GM15510 (cell line): ENCODE results near the gene NAGK.

Source experiments
- POLR2A ChIP-seq: IDR thresholded peaks from 3 replicates; pipeline ENCODE4 v1.6.1; 2011; ENCODE audit warnings: borderline replicate concordance; ENCODE audit not compliant: insufficient read length; ENCODE audit errors: extremely low read depth

The NAGK gene

DNA sequence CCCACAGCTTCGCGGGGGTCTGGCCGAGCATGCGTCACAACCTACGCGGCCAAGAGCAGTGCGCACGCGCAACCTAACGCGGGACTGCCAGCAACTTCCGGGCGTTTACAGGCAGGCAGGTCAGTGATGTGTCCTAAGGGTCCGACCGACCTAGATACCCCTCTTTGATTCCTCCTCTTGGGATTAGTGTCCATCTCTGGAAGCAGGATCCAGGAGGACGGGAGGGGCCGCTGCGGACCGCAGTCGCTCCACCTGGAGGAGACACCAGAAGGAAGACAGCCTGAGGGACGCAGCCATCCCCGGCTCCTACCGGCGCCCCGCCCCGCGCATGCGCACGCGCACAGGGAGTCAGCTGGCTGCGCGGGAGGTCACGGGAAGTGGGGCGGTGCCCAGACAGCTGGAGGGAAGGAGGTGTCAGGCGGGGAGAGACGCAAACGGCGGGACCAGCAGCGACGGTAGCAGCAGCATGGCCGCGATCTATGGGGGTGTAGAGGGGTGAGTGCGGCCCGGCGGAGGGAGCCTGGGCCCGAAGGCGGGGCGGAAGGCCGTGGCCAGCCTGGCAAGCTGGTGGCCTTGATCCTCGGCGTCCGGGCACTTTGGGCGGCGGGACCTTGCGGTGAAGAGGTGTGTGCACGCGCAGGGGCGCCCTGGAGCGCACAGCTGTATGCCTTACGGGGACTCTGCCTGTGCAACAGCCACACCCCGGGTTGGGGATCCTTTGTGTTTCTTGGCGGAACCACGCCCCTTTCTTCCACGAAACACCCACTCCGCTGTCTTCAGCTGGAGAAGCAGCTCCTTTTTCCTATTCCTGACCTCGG is at the start of gene NAGK:
NAGK (plus strand) TSS at position 431 of the 818 bp plus-strand sequence; CDS start at position 467, 36 bp downstream.
- TF ChIP-seq POLR2A, result peak; percentile 99

DNA sequence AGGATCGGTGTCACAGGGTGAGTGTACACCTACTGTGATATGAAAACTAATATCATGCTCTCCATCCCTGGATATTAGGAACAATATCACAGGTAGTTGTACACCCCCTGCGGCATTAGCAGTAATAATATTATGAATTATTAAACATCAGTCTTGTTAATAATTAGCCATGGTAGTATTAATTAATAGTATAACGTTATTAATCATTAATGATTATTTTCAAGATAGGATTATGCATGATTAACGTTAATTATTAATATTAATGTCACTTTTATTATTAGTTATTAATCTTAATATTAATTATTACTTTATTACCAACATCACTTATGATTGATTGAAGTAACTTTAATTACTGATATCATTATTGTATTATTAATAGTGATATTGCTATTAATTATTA is 26.2 kb upstream of the NAGK start:
- TF ChIP-seq POLR2A, result no peak

DNA sequence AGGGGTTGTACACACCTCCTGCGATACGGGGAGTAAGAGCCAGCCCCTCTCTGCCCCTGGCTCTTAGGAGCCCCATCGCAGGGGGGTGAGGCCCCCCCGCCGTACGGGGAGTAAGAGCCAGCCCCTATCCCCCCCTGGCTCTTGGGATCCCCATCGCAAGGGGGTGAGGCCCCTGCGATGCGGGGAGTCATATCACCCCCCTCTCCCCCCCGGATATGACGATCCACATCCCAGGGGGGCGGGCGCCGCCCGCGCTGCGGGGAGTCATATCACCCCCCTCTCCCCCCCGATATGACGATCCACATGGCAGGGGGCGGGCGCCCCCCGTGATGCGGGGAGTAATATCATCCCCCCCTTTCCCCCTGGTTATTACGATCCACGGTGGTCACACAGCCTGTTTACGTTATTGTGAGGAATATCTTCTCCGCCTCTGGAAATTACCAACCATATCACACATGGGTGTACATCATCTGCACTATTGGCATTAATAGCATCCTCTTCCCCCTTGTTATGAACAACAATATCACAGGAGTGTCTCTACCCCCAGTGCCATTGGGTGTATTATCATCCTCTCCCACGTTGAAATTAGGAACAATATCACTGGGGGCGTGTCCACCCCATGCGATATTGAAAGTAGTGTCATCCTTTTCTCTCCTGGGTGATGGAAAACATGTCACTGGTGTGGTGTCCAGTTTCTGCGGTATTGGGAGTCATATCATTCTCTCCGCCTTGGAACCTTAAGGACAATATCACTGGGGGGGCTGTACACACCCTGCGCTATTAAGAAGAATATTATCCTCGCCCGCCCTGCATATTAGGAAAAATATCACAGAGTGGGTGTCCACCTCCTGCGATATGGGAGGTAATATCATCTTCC is 24.7 kb upstream of the NAGK start:
- no peak for TF ChIP-seq POLR2A

DNA sequence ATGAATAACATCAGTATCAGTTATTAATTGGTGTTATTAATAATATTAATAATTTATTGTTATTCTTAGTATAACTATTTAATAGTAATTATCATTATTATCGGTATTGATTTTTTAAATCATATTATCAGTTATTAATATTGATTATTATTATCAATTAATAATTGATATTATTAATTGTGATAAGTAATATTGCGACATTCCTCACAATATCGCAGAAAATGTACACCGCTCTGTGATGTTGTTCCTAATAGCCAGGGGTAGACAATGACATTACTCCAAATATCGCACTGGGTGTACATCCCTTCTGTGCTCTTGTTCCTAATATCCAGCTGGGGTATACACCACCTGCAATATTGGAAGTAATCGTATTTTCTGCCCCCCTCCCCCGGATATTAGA is 23.3 kb upstream of the NAGK start:
- no peak for TF ChIP-seq POLR2A

DNA sequence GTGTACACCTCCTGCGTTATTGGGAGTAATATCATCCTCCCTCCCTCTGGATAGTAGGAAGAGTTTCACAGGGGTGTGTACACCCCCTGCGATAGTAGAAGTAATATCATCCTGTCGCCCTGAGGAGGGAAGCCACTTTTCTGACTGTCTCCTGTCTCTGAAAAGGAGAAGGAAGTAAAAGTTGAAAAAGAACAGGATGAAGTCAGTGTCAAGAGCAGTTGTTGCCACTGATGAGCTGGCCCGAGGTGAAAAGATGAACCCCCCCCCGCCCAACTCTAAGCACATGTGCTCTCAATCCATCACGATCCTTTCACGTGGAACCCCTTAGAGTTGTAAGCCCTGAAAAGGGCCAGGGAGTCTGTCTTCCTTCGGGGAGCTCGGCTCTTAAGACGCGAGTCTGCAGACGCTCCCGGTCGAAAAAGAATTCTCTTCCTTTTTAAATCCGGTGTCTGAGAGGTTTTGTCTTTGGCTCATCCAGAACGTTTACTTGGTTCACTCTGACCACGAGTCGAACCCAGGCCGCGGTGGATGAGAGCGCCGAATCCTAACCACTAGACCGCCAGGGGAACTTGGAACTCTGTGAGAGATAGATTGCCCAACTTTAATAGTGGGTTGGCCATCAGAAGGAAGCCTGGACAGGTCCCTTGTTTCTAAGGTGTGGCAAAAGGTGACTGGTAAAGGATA is 22.4 kb upstream of the NAGK start:
- no peak for TF ChIP-seq POLR2A

DNA sequence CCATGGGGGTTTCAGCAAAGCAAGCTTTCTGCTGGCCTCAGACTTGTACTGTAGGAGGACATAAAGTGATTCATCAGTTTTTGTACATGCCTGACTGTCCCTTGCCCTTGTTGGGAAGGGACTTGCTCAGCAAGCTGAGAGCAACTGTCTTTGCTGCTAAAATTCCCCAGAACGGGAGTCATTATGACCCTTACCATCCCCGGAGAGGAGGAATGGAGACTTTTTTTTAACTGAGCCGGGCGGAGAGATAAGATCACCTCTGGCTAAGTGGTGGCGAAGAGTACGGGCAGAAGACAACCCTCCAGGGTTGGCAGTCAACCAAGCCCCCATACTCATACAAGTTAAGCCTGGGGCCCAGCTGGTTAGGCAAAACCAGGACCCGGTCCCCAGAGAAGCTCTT is 20.4 kb upstream of the NAGK start:
- no peak for TF ChIP-seq POLR2A

DNA sequence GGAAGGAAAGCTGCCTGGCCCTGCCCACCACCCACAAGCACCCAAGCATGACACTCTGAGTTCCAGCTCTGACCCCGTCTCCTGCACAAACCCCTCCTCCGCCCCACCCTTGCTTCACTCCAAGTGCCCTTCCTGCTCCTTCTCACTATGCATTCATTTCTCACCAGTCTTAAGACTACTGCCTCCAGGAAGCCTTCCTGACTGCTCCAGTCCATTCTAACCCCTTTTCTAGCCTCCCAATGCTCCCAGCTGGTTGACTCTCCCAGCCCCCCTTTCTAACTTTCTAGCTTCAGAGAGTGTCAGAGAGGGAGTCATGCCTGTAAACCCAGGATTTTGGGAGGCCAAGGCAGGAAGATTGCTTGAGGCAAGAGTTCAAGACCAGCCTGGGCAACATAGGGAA is 8.2 kb upstream of the NAGK start:
- no peak for TF ChIP-seq POLR2A

DNA sequence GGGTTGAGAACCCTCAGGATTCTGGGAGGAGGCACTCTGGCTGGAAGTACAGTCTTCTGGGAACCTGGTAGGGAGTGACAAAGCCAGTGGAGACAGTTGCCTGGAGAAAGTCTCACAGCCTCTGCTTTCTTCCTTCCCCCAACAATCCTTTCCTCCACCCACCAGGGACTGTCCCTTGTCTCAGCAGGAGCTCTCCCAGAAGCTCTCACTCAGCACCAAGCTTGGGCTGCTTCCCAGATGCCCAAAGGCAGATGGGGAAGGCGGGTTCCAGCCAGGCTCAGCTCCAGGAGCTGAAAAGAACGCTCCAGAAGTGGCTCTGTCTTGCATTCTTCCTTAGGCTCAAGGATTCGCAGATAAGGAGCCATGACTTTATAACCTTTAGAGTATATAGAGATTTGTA is 7.6 kb upstream of the NAGK start:
- TF ChIP-seq POLR2A, result no peak

DNA sequence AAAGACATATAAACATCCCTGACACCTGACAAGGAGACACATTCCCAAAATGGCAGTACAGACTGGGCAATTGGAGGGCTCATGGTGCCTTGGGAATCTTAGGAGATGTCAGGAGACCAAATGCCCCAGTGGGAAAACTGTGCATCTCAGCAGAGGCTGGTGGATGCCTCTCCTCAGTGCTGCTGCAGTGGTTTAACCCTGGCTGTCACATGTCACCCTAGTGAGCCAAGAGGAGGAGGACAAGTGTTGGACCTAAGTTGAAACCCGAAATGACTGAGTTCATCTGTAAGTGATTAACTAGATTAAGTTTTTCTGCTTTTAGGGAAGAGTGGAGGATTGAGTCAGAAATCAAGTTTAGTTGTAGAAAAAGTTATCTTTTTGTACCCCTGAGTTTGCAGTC is 5.2 kb upstream of the NAGK start:
- TF ChIP-seq POLR2A, result no peak

DNA sequence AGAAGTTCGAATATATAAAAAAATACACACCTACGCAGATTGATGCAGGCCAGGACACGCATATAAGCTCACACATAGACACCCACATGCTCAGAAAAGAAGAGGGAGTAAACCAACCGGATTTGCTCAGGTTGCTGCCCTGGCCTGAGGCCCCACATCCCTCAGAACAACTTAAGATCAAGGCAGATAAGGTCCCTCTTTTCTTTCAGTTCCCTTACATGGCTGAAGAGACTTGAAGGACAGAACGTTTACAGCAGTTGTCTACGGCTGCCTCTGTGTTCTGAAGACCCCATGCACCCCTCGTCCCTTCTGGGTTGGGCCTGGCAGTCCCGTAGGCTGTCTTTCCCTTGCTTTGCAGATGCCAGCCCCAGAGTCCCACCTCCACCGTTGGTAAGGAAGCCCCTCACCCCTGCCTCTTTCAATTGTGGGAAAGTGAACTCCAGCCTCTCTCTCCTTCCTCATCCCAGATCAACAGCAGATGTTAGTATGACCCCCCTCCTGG is 4.3 kb upstream of the NAGK start:
- TF ChIP-seq POLR2A, result no peak

DNA sequence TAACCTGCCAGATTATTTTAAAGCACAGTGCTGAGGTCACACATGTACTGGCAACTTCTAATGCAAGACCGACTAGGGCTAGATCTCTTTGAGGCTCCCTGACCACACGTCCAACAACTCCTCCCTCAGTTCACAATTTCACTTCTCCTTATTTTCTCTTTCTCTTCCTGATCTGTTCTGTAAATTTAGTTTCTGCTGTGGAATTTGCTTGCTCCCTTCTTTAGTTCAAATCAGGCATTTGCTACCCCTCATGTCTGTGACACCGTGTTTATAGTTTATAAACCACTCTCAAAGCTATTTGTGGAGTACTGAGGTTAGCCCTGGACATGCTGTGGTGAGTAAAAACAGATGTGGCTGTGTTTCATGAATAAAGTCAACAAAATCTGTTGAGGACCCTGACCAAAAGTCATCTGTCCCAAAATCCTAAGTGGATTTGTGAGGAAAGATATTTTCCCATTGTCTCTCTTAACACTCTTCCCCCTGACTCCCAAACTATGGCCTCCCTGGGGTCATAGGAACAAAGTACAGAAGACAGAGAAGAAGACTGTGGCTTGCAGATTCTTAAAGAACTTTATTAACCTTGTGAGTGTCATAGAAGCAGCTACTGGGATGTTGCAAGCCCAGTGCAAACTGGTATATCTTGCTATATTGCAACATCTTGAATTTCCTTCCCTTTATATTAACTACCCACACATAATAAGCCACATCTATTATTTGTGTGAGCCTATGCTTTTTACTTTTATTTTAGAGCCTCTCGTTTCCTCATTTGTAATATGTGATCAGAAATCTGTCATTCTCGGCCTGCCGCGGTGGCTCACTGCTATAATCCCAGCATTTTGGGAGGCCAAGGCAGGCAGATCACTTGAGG is 3.5 kb upstream of the NAGK start:
- TF ChIP-seq POLR2A, result no peak

DNA sequence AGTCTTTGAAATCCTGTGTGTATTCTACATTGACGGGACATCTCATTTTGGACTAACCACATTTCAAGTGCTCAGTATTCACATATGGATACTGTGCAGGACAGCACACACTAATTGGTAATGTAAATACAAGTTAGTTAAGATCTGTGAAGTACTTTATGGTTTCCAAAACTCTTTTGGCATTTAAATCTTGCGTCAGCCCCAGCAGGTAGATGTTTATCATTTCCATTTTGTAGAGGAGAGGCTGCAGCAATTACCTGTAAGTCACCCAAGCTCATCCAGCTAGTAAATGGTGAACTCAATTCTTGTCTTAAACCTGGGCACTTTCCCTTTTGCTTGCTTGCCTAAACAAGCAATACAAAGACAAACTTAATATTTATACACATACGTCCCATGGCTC is 1.6 kb upstream of the NAGK start:
- no peak for TF ChIP-seq POLR2A

DNA sequence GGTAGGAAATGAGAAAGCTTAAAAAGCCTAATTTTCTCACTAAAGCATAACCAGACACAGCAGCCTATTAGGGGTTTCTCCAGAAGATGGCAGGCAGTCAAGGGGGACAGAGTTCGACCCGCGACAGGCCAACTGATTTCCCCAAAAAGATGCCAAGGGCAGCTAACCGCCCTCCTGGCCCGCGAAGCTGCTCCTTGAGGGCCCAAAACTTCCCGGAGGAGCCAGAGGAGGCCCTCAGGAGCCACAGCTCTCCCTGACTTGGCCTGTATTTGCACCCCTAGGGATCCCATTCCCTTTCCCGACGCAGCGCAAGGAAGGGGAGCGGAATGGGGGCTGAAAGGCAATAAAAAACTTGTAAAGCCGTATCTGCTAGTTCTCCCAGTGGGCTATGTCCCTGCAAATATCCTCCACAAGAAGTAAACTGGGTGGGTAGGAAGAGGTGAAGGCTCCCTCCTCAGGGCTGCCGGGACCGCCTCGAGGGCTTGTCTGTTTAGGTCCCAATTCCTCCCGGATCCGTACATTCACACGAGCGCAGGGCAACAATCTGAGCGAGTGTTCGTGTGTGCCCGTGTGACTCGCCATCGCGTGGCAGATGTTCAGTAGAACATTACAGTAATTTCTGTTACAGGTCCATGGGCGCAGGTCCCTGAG is 756 bp upstream of the NAGK start:
- no peak for TF ChIP-seq POLR2A
